ENCODE results near the gene HIGD1B.
"Not testable (repeated sequence)": the region's sequence is repeated elsewhere in the genome, so short reads cannot be mapped to it uniquely, and the experiment has no call there.

The HIGD1B gene

GRCh38 chr17:44812263-44812662 is 35.4 kb upstream of the HIGD1B start:
- no peak for TF ChIP-seq CTCF (IDR thresholded peaks at IDR 0.05)
- no peak for TF ChIP-seq ZFX (IDR thresholded peaks at IDR 0.05; ENCODE audit: borderline replicate concordance)
- H3K27ac ChIP-seq, result no peak overlapping the region

- not testable (repeated sequence) for H3K27ac ChIP-seq
Observed at GRCh38 chr17:44818508-44818907, 29.2 kb upstream of the HIGD1B start.

GRCh38 chr17:44820631-44821212 is 27.0 kb upstream of the HIGD1B start:
- H3K27ac ChIP-seq, result no peak overlapping the region
- TF ChIP-seq ZFX (IDR thresholded peaks at IDR 0.05; ENCODE audit: borderline replicate concordance) (no peak), CTCF (IDR thresholded peaks at IDR 0.05) (no peak)

- not testable (repeated sequence) for H3K27ac ChIP-seq
Observed at GRCh38 chr17:44825236-44825635, 22.4 kb upstream of the HIGD1B start.

- no peak overlapping the region for H3K27ac ChIP-seq
- no peak for TF ChIP-seq ZFX (IDR thresholded peaks at IDR 0.05; ENCODE audit: borderline replicate concordance)
- TF ChIP-seq CTCF (IDR thresholded peaks at IDR 0.05), result no peak
Observed at GRCh38 chr17:44826123-44826790, 21.4 kb upstream of the HIGD1B start.

- TF ChIP-seq CTCF (IDR thresholded peaks at IDR 0.05), result no peak
- TF ChIP-seq ZFX (IDR thresholded peaks at IDR 0.05; ENCODE audit: borderline replicate concordance), result no peak
- no peak overlapping the region for H3K27ac ChIP-seq
Observed at GRCh38 chr17:44827863-44828262, 19.8 kb upstream of the HIGD1B start.

GRCh38 chr17:44828919-44829522 is 18.7 kb upstream of the HIGD1B start:
- no peak overlapping the region for H3K27ac ChIP-seq
- TF ChIP-seq ZFX (IDR thresholded peaks at IDR 0.05; ENCODE audit: borderline replicate concordance) (no peak), CTCF (IDR thresholded peaks at IDR 0.05) (no peak)

GRCh38 chr17:44829523-44830358 is 17.9 kb upstream of the HIGD1B start, which contains the start of gene GJC1:
Gene GJC1, minus strand, starts transcription at chr17:44830287. Its CDS starts 24,470 bp downstream, at chr17:44805817.
- TF ChIP-seq ZFX (IDR thresholded peaks at IDR 0.05; ENCODE audit: borderline replicate concordance), result no peak
- TF ChIP-seq CTCF (IDR thresholded peaks at IDR 0.05), result no peak
- peak within 1 kb of the TSS; percentile 27 for H3K27ac ChIP-seq

Data from 22Rv1 (cell line).